Activated gamma-delta T cell treated with Interleukin-2 at 50 U/mL for 16 hours (primary cell): Measurements from ENCODE around the gene NECTIN1.

Experiments
- DNase-seq: peaks from one replicate; pipeline ENCODE4 v3.0.0-alpha.2; 2020

The NECTIN1 gene, protein sequence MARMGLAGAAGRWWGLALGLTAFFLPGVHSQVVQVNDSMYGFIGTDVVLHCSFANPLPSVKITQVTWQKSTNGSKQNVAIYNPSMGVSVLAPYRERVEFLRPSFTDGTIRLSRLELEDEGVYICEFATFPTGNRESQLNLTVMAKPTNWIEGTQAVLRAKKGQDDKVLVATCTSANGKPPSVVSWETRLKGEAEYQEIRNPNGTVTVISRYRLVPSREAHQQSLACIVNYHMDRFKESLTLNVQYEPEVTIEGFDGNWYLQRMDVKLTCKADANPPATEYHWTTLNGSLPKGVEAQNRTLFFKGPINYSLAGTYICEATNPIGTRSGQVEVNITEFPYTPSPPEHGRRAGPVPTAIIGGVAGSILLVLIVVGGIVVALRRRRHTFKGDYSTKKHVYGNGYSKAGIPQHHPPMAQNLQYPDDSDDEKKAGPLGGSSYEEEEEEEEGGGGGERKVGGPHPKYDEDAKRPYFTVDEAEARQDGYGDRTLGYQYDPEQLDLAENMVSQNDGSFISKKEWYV

DNA sequence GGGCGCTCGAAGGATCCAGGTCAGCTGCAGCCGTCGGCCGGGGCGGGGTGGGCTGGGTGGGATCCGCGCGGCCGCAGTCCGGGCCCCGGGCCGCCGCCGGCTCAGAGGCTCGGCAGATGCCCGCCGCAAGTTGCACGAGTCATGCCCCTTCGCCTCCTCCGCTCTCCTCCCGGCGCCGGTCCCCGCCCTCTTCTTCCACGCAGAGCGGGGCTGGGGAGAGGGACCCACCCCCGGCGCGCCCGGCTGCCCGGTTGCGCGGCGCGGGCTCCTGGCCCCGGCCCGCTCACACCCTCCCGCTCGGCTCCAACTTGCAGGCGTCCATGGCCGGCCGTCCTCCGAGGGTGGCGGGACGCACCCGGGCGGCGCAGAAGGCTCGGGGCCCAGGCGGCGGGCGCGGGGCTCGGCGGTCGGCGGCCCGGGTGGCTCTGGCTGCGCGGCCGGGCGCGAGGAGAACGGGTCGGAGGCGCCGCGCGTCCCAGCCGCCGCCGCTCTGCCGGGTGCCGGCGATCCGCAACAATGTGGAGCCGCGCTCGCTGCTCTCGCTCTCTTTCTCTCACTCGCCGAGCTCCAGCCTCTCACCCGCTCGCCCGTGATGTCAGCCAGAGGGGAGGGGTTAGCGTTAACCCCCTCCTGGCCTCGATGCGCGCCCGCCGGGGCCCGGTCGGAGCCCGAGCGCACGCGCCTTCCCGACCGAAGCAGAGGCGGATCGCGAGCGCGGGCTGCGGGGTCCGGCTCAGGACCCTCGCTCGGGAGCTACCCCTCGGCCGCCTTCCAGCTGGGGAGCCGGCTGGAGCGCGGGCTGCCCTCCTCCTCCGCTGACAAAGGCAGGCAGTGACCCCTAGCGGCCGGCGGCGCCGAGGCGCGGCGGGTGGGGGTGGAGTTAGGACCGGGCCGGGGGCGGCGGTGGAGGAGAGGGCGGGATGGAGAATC lies at the start of gene NECTIN1:
TSS of gene NECTIN1 (minus strand) at position 550 of the 930 bp plus-strand sequence. CDS start 647 bp downstream, outside the sequence.
- peak; percentile 77 for DNase-seq

- no peak for DNase-seq
Observed at GRCh38 chr11:119778391-119779194, 49.6 kb upstream of the NECTIN1 start.

DNA sequence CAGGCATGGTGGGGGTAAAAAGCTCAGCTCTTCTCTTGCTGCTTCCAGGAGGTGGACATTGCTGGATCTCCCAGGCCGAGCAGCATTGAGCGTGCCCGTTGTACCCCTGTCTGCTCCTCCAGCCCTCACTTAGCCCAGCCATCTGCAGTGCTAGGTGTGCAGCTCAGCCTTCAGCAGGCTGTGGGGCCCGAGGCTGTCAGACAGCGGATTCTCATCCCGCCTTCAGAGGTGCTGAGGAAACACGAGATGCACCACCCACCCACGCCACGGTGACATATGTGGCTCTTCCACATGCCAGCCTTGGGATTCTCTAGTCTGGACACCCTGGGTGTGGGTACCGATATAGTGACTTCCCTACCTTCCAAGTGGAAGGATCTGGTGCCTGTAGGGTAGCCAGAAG lies 48.9 kb upstream of the NECTIN1 start:
- no peak for DNase-seq

GRCh38 chr11:119776651-119777050 lies 47.7 kb upstream of the NECTIN1 start:
- no peak for DNase-seq

GRCh38 chr11:119776031-119776636 lies 47.1 kb upstream of the NECTIN1 start:
- DNase-seq, result no peak

GRCh38 chr11:119774172-119774763 lies 45.3 kb upstream of the NECTIN1 start:
- DNase-seq, result no peak

- no peak for DNase-seq
Observed at GRCh38 chr11:119772641-119773415, 43.8 kb upstream of the NECTIN1 start.

GRCh38 chr11:119772076-119772475 lies 43.1 kb upstream of the NECTIN1 start:
- DNase-seq, result no peak

GRCh38 chr11:119771172-119771770 lies 42.3 kb upstream of the NECTIN1 start:
- DNase-seq, result no peak

DNA sequence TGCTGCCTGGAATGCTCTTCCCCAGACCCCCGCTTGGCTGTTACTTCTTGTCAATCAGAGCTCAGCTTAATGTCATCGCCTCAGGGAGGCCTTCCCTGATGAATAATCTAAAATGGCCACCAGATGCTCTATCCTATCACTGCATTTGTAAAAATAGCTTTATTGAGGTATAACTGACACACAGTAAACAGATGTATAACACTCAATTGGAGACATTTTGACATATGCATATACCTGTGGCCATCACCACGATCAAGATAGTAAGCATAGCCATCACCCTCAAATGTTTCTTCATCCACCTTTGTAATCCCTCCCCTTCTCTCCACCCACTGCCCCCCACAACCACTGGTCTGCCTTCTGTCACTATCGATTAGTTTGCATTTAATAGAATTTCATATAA lies 36.6 kb upstream of the NECTIN1 start:
- no peak for DNase-seq

DNA sequence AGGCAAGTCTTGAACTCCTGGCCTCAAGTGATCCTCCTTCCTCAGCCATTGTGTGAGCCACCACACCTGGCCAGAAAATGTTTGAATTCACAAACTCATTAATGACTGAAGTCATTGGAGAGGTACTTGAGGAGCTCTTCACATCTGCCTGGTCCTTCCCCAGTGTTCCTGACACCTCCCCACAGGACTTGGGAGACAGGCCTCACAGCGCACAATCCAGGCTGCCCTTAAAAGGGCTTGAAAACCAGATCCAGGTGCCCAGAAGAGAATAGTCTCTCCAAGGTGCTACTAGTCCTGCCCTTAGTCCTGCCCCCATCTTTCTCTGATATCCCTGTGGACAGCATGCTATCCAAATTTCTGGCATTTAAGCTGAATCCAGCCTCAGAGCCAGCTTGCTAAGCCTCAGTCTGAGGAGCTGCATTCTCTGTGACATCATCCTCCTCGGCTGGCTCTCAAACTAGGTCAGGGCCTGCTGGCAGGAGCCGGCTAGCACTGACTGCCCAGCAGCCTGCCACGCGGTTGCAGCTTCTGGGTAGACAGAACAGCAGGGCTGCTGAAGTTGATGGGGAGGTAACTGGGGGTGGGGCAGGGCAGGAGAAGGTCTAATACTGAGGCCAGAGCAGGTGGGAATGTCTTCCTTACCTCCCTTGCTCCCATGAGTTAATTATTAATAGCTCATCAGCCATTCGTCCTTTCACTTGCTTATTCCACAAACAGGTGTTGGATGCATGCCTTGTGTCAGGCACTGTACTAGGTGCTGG lies 35.3 kb upstream of the NECTIN1 start:
- no peak for DNase-seq

DNA sequence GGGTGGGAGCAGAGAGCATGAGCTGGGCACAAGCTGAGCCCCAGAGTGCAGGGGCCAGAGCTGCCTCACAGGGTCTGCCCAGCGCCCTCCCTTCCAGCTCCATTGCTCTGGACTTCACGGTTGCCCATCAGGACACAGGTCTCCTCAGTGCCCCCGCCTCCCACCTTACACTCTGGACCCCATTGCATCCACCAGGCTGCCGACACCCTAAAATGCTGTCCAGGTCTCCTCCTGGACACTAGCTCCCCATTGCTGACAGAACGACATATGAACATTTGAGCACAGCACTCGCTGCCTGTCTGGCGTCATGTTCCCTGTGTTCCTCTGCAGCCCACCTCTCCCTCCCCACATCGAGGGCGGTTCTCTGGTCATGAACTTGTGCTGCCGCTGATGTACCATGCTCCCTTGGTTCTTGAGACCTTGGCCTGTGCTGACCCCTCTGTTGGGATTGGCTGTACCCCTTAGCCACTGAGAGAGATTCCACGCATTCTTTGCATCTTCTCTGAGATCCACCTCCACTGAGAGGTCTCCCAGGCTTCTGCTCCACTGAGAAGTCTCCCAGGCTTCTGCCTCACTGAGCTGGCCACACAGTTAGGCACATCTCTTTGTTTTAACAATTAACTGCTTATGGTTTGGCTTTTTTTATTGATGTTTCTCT lies 34.2 kb upstream of the NECTIN1 start:
- DNase-seq, result no peak

- DNase-seq, result no peak
Observed at GRCh38 chr11:119759747-119760412, 30.9 kb upstream of the NECTIN1 start.

- DNase-seq, result no peak
Observed at GRCh38 chr11:119759324-119759723, 30.3 kb upstream of the NECTIN1 start.

- DNase-seq, result no peak
Observed at GRCh38 chr11:119758291-119758690, 29.3 kb upstream of the NECTIN1 start.

DNA sequence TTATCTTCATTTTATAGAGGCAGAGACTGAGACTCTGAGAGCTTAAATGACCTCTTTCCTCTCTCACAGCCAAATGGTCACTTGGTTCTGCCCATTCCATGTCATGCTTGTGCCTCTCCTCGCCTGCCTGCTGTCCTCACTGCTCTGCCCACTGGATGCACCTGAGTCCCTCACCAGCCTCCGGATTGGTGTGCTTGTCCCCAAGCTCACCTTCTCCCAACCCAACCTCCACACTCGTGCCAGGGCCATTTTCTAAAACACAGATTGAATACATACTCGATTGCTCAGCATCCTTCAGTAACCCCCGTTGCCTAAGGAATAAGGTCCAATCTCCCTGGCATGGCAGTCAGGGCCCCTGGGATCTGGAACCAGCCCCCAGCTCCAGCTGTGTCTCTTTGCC lies 28.4 kb upstream of the NECTIN1 start:
- no peak for DNase-seq

DNA sequence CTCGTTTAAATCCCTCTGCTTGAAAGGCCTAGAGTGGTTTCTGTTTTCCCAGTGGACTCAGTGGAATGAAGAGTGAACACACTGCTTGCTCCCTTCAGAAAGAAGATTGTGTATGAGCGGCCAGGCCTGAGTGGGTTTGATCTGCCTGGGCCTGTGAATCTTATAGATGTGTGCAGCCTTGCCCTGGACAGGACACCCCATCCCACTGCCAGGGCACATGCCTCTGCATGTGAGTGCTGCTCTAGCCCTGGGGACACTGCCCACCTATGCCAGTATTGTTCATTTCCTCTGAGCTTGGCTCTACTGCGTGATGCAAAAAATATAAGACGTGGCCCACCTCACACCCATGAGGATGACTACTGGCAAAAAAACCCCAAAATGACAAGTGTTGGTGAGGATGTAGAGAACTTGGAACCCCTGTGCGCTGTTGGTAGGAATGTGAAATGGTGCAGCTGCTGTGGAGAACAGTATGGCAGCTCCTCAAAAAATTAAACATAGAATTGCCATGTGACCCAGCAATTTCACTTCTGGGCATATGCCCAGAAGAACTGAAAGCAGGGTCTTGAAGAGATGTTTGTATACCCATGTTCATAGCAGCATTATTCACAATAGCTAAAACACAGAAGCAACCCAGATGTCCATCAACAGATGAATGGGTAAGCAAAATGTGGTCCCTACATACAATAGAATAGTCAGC lies 27.3 kb upstream of the NECTIN1 start:
- no peak for DNase-seq
